GM10266 (cell line): ENCODE data around the gene HOXD4.

Experiments used
- DNase-seq: peaks from one replicate; pipeline ENCODE4 v3.0.0; 2012; ENCODE audit errors: extremely low spot score
- TF ChIP-seq, protein P1 (sequence below): IDR thresholded peaks from 2 replicates; pipeline ENCODE4 v1.5.1; 2012; ENCODE audit warnings: mild to moderate bottlenecking, low read depth; ENCODE audit not compliant: control insufficient read depth, insufficient read depth; ENCODE audit errors: missing control alignments

The HOXD4 gene

DNA sequence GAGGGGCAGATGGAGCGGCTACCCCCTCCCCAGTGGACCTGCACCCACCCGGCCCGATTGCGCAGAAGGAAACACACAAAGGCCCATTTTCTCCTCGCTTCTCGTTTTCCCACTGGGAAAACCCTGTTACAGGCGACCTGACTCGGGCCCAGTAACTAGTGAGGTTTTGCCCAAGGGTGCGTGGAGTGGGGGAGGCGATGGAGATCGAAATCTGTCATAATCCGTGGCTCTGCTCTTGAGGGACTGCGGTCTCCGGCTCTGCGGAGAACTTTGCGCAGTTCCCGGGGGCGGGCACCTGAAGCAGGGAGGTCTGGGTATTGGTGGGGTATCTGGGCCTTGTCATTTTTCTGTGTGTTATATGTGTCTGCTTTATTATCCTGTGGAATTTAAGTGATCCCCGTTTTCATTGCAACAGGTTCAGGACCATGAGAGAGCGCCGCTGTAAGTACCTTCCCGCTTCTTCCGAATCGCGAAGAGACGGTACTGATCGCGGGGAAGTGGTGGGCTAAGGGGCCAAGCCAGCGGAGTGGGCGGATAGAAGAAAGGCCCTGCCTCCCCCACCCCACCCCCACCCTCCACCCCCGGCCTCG lies 4.0 kb upstream of the HOXD4 start:
- no peak for DNase-seq

GRCh38 chr2:176147800-176148496 lies 3.4 kb upstream of the HOXD4 start:
- TF ChIP-seq, protein P1, sequence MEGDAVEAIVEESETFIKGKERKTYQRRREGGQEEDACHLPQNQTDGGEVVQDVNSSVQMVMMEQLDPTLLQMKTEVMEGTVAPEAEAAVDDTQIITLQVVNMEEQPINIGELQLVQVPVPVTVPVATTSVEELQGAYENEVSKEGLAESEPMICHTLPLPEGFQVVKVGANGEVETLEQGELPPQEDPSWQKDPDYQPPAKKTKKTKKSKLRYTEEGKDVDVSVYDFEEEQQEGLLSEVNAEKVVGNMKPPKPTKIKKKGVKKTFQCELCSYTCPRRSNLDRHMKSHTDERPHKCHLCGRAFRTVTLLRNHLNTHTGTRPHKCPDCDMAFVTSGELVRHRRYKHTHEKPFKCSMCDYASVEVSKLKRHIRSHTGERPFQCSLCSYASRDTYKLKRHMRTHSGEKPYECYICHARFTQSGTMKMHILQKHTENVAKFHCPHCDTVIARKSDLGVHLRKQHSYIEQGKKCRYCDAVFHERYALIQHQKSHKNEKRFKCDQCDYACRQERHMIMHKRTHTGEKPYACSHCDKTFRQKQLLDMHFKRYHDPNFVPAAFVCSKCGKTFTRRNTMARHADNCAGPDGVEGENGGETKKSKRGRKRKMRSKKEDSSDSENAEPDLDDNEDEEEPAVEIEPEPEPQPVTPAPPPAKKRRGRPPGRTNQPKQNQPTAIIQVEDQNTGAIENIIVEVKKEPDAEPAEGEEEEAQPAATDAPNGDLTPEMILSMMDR: no peak
- no peak for DNase-seq

More for the DNA sequence above, 4.0 kb upstream of the HOXD4 start:
- TF ChIP-seq, protein P1: no peak

DNA sequence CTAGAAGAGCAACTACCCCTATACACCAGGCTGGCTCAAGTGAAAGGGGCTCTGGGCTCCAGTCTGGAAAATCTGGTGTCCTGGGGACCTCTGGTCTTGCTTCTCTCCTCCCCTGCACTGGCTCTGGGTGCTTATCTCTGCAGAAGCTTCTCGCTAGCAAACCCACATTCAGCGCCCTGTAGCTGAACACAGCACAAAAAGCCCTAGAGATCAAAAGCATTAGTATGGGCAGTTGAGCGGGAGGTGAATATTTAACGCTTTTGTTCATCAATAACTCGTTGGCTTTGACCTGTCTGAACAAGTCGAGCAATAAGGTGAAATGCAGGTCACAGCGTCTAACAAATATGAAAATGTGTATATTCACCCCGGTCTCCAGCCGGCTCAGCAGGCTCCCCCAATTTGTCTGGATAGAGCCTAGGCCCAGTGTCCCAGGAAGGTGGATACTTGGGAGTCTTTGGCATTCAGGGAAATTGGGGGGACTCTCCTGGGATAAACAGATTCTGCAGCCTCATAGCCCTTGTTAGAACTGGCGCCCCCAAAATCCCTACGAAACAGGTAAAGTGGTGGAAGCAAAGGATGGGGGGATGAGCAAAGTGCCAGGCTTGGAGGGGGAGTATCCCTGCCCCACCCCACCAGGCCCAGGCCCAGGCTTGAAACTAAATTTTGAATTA lies 2.5 kb upstream of the HOXD4 start:
- TF ChIP-seq, protein P1: no peak
- no peak for DNase-seq

- no peak for DNase-seq
- TF ChIP-seq, protein P1: no peak
Observed at GRCh38 chr2:176149481-176149938, 1.8 kb upstream of the HOXD4 start.

DNA sequence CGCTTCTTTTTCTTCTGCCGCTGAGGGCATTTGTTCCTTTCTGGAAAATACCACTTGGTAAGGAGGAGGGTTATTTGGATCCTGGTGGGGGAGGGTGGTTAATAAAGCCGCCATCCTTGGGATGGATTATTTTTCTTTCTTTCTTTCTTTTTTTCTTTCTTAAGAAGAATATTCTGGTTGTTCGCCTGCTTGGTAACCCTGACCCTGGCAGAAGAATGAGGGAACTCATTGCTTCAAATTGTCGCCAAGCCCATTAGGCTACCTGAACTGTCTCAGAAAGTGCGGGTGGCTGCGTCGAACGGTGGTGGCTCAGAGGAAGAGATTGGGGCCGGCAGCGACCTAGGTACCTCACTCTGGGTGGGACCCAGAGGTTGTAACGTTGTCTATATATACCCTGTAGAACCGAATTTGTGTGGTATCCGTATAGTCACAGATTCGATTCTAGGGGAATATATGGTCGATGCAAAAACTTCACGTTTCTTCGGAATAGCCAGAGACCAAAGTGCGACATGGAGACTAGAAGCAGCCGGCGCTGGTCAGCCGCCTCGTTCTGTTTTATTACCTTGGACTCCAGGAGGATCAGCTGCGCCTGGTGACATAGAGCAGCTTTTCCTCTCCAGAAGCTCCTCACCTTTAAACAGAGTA lies 1.3 kb upstream of the HOXD4 start:
- TF ChIP-seq, protein P1: no peak
- no peak for DNase-seq

DNA sequence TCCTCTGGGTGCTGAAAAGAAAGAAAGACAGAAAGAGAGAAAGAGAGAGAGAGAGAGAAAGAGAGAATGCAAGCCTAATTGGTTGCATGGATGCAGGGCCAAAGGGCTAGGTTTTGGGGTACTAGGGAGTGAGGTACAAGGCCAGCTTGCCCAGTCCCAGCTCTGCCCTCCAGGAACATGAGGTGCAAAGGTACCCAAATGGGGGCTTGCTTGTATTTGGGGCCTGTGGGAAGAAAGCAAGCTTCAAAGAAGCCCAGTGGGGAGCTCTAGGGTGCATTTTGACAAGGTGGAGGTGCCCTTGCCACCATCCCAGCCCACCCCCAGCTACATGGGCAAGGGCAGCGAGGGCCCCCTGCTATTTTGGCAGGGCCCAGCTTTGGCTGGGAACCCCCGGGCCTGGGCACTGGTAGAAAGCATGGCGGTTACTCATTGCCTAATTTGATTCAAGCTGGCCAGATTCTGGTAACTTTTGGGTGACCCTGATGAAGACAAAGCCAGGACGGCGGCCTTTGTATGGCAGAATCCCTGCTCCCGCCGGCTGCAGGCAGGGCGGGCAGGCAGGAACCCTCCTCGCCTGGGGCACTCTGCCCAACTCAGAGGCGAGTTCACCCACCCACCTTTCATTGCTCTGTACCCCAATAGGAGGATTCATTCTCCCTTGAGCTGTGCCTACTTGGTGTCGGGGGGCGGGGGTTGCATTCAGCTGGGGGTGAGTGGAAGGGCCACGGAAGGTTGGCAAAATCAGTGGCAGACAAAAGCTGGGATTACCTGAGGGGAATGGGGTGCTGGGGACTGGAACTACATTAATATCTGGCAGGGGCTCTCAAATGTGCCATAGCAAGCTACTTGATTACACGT lies 537 bp upstream of the HOXD4 start:
- TF ChIP-seq, protein P1: no peak
- no peak for DNase-seq
